HCT116 (cell line): ENCODE measurements around the gene PGM2.

Experiments used
- ELF1 ChIP-seq: IDR thresholded peaks from 2 replicates; pipeline ENCODE4 v1.6.1; 2012; ENCODE audit warnings: low read depth, borderline replicate concordance
- EZH2 ChIP-seq: fragments of 200-600 bp; sonication (generic); IDR thresholded peaks from 2 replicates; pipeline ENCODE4 v1.6.1; 2017; ENCODE audit warnings: antibody characterized with exemption, mixed run types
- POLR2A ChIP-seq: IDR thresholded peaks from 2 replicates; pipeline ENCODE4 v1.7.0; 2011; ENCODE audit warnings: borderline replicate concordance; ENCODE audit not compliant: insufficient read depth, insufficient read length; ENCODE audit errors: extremely low read depth
- POLR2AphosphoS5 ChIP-seq: IDR thresholded peaks from 2 replicates; pipeline ENCODE4 v1.6.1; 2011; ENCODE audit warnings: mild to moderate bottlenecking, low read depth, low read length, moderate library complexity
- RAD21 ChIP-seq: IDR thresholded peaks from 2 replicates; pipeline ENCODE4 v1.6.1; 2012; ENCODE audit warnings: low read depth, mild to moderate bottlenecking
- SIN3A ChIP-seq: IDR thresholded peaks from 2 replicates; pipeline ENCODE4 v1.6.1; 2012; ENCODE audit warnings: low read depth
- TCF7L2 ChIP-seq: IDR thresholded peaks from 2 replicates; pipeline ENCODE4 v1.7.0; 2011; ENCODE audit warnings: borderline replicate concordance, inconsistent platforms; ENCODE audit not compliant: insufficient read depth, insufficient read length; ENCODE audit errors: extremely low read depth
- YY1 ChIP-seq: IDR thresholded peaks from 2 replicates; pipeline ENCODE4 v1.6.1; 2011; ENCODE audit warnings: low read length, low read depth, moderate library complexity, mild to moderate bottlenecking; ENCODE audit not compliant: insufficient replicate concordance; ENCODE audit errors: extremely low read depth
- ZNF274 ChIP-seq: fragments of 200-500 bp; sonication (Bioruptor generic); IDR thresholded peaks from 2 replicates; pipeline ENCODE4 v1.6.1; 2014; ENCODE audit warnings: mild to moderate bottlenecking, low read depth, low read length, inconsistent platforms
- TF ChIP-seq, protein P1 (sequence below), 3 experiments: fragments of 200-600 bp in 1 of 3; sonication (generic) in 1 of 3; IDR thresholded peaks in 2 of 3; conservative IDR thresholded peaks in 1 of 3; 2 replicates each; pipeline ENCODE4 v1.5.1; 2012 to 2017; ENCODE audit warnings: low read depth in 2 of 3, low read length in 2 of 3, antibody characterized with exemption in 1 of 3, borderline replicate concordance in 1 of 3, control low read depth in 1 of 3, mild to moderate bottlenecking in 1 of 3, mixed read lengths in 1 of 3, mixed run types in 1 of 3, moderate library complexity in 1 of 3; ENCODE audit not compliant: insufficient read depth in 1 of 3
- TF ChIP-seq, protein P2 (sequence below): IDR thresholded peaks from 2 replicates; pipeline ENCODE4 v1.6.1; 2012; ENCODE audit warnings: low read depth
- TF ChIP-seq, protein P3 (sequence below): IDR thresholded peaks from 2 replicates; pipeline ENCODE4 v1.6.1; 2012

DNA sequence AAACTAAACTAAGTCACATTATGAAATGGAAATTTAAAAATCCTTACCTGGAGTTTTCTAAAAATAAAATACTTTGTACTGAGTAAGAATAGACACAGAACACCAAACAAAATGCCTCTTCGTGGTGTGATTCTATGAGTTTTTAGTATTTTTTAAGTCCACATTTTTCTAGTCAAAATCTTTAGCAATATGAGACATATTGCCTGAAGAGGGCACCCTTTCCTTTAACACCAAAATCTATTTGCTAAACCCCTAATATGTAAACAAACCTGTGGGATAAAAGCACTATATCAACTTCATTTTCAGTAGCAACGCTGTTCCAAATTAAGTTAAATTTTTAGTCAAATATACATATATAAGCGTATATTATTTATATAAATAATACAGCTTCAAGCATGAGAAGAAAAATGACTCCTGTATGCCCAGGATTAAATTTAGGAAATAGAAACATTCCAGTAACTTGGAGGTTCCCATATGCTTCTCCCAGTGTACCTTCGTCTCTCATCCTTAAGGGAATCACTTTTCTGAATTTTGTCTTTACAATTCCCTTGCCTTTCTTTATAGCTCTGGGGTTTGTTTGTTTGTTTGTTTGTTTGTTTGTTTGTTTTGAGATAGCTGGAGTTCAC, 23.0 kb upstream of the PGM2 start:
- TF ChIP-seq POLR2AphosphoS5 = no peak
- peak; percentile 82 for TF ChIP-seq RAD21
- TF ChIP-seq EZH2 = no peak
- TF ChIP-seq POLR2A = no peak
- TF ChIP-seq, protein P1, sequence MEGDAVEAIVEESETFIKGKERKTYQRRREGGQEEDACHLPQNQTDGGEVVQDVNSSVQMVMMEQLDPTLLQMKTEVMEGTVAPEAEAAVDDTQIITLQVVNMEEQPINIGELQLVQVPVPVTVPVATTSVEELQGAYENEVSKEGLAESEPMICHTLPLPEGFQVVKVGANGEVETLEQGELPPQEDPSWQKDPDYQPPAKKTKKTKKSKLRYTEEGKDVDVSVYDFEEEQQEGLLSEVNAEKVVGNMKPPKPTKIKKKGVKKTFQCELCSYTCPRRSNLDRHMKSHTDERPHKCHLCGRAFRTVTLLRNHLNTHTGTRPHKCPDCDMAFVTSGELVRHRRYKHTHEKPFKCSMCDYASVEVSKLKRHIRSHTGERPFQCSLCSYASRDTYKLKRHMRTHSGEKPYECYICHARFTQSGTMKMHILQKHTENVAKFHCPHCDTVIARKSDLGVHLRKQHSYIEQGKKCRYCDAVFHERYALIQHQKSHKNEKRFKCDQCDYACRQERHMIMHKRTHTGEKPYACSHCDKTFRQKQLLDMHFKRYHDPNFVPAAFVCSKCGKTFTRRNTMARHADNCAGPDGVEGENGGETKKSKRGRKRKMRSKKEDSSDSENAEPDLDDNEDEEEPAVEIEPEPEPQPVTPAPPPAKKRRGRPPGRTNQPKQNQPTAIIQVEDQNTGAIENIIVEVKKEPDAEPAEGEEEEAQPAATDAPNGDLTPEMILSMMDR (IDR thresholded peaks at IDR 0.05 in 2 of 3, conservative IDR thresholded peaks at IDR 0.05 in 1 of 3; ENCODE audit: borderline replicate concordance in 1 of 3, insufficient read depth in 1 of 3, low read depth in 2 of 3, low read length in 2 of 3) = peak; percentile 52 to 81 (median 57)
- TF ChIP-seq, protein P2, sequence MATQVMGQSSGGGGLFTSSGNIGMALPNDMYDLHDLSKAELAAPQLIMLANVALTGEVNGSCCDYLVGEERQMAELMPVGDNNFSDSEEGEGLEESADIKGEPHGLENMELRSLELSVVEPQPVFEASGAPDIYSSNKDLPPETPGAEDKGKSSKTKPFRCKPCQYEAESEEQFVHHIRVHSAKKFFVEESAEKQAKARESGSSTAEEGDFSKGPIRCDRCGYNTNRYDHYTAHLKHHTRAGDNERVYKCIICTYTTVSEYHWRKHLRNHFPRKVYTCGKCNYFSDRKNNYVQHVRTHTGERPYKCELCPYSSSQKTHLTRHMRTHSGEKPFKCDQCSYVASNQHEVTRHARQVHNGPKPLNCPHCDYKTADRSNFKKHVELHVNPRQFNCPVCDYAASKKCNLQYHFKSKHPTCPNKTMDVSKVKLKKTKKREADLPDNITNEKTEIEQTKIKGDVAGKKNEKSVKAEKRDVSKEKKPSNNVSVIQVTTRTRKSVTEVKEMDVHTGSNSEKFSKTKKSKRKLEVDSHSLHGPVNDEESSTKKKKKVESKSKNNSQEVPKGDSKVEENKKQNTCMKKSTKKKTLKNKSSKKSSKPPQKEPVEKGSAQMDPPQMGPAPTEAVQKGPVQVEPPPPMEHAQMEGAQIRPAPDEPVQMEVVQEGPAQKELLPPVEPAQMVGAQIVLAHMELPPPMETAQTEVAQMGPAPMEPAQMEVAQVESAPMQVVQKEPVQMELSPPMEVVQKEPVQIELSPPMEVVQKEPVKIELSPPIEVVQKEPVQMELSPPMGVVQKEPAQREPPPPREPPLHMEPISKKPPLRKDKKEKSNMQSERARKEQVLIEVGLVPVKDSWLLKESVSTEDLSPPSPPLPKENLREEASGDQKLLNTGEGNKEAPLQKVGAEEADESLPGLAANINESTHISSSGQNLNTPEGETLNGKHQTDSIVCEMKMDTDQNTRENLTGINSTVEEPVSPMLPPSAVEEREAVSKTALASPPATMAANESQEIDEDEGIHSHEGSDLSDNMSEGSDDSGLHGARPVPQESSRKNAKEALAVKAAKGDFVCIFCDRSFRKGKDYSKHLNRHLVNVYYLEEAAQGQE = no peak
- no peak for TF ChIP-seq TCF7L2
- no peak for TF ChIP-seq ELF1
- TF ChIP-seq, protein P3, sequence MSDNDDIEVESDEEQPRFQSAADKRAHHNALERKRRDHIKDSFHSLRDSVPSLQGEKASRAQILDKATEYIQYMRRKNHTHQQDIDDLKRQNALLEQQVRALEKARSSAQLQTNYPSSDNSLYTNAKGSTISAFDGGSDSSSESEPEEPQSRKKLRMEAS = no peak
- TF ChIP-seq YY1 = no peak
- TF ChIP-seq ZNF274 = no peak
- no peak for TF ChIP-seq SIN3A
